WERI-Rb-1 (cell line): ENCODE results near the gene ATP8B4.

Experiments used
- DNase-seq: peaks from one replicate; pipeline ENCODE4 v3.0.0-alpha.2; 2020
- H3K27ac ChIP-seq: fragments of 250-450 bp; sonication (Bioruptor Pico); 2 replicates; pipeline ENCODE4 v1.5.1; 2020; ENCODE audit warnings: mild to moderate bottlenecking, moderate library complexity
- H3K27me3 ChIP-seq: fragments of 250-450 bp; sonication (Bioruptor Pico); 2 replicates; pipeline ENCODE4 v1.5.1; 2021; ENCODE audit warnings: mild to moderate bottlenecking, low read depth, moderate library complexity; ENCODE audit not compliant: insufficient read depth, severe bottlenecking
- H3K36me3 ChIP-seq: fragments of 250-450 bp; sonication (Bioruptor Pico); 2 replicates; pipeline ENCODE4 v1.5.1; 2020; ENCODE audit warnings: mild to moderate bottlenecking, moderate library complexity
- H3K4me3 ChIP-seq: 2 replicates; pipeline ENCODE4 v1.5.1; 2011; ENCODE audit warnings: low read depth, mild to moderate bottlenecking, control low read depth, low read length
- H3K9me3 ChIP-seq: fragments of 250-450 bp; sonication (Bioruptor Pico); 2 replicates; pipeline ENCODE4 v1.5.1; 2021; ENCODE audit warnings: mild to moderate bottlenecking, moderate library complexity; ENCODE audit not compliant: severe bottlenecking
- TF ChIP-seq, protein P1 (sequence below): IDR thresholded peaks from 2 replicates; pipeline ENCODE4 v1.5.1; 2011; ENCODE audit warnings: low read depth, mild to moderate bottlenecking, control low read depth, inconsistent platforms, low read length

The ATP8B4 gene

GRCh38 chr15:49887659-49888322, 231.2 kb downstream of the ATP8B4 start:
- no peak overlapping the region for H3K27ac ChIP-seq
- H3K27me3 ChIP-seq, result no peaks in the 10 kb centered on the region
- TF ChIP-seq, protein P1, sequence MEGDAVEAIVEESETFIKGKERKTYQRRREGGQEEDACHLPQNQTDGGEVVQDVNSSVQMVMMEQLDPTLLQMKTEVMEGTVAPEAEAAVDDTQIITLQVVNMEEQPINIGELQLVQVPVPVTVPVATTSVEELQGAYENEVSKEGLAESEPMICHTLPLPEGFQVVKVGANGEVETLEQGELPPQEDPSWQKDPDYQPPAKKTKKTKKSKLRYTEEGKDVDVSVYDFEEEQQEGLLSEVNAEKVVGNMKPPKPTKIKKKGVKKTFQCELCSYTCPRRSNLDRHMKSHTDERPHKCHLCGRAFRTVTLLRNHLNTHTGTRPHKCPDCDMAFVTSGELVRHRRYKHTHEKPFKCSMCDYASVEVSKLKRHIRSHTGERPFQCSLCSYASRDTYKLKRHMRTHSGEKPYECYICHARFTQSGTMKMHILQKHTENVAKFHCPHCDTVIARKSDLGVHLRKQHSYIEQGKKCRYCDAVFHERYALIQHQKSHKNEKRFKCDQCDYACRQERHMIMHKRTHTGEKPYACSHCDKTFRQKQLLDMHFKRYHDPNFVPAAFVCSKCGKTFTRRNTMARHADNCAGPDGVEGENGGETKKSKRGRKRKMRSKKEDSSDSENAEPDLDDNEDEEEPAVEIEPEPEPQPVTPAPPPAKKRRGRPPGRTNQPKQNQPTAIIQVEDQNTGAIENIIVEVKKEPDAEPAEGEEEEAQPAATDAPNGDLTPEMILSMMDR, result no peak
- H3K4me3 ChIP-seq, result no peak overlapping the region
- DNase-seq, result no peak
- H3K9me3 ChIP-seq, result no peaks in the 10 kb centered on the region
- H3K36me3 ChIP-seq, result no peaks in the 10 kb centered on the region

DNA sequence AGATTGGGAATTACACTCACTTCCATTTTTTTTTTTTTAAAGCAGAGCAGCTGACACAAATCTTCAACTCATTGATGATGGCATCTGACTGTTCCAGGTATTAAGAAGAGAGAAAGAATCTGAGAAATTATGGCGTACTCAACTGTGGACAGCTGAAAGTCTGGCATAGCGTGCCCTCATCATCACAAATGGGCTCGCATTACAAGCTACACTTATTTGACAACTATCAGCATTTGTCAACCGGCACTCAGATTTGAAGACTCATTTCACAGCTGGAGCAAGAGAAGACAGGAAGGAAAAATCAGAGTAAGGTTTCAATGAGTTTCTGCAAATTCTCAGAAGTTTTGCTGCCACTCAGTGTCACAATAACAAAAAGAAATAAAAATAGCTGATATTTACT, 235.9 kb downstream of the ATP8B4 start:
- Histone ChIP-seq H3K4me3 (no peak overlapping the region), H3K27ac (no peak overlapping the region), H3K36me3 (no peaks in the 10 kb centered on the region), H3K9me3 (no peaks in the 10 kb centered on the region), H3K27me3 (no peaks in the 10 kb centered on the region)
- no peak for DNase-seq
- TF ChIP-seq, protein P1, result no peak

- no peaks in the 10 kb centered on the region for H3K9me3 ChIP-seq
- no peaks in the 10 kb centered on the region for H3K27me3 ChIP-seq
- H3K27ac ChIP-seq, result no peak overlapping the region
- no peaks in the 10 kb centered on the region for H3K36me3 ChIP-seq
- TF ChIP-seq, protein P1, result no peak
- no peak for DNase-seq
- no peak overlapping the region for H3K4me3 ChIP-seq
These were observed 237.2 kb downstream of the ATP8B4 start for GRCh38 chr15:49881866-49882265.

DNA sequence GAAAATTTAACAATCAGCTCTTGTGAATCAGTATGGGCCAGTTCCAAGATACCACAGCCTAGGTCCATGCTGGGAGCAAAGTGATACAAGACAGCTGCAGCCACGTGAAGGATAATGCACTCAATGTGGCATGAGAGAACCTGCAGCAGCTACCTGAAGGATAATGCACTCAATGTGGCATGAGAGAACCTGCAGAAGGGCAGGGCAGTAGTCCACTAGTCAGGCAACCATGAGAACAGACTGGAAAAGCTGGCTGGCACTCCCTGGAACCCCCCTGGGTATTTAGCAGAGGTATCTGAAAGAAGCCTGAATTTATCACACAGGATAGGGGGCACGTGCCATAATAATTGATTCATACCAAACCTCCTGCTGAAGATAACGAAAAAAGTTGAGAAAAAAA, 237.6 kb downstream of the ATP8B4 start:
- Histone ChIP-seq H3K27me3 (no peaks in the 10 kb centered on the region), H3K9me3 (no peaks in the 10 kb centered on the region), H3K4me3 (no peak overlapping the region), H3K36me3 (no peaks in the 10 kb centered on the region), H3K27ac (no peak overlapping the region)
- TF ChIP-seq, protein P1, result no peak
- DNase-seq, result no peak

GRCh38 chr15:49877873-49878521, 241.0 kb downstream of the ATP8B4 start:
- Histone ChIP-seq H3K27me3 (no peaks in the 10 kb centered on the region), H3K27ac (no peak overlapping the region), H3K36me3 (no peaks in the 10 kb centered on the region), H3K9me3 (no peaks in the 10 kb centered on the region), H3K4me3 (no peak overlapping the region)
- no peak for DNase-seq
- TF ChIP-seq, protein P1, result no peak
